Glomerular visceral epithelial cell (primary cell): ENCODE results near the gene NSMCE1.

Experiments used
- DNase-seq: peaks from one replicate; pipeline ENCODE4 v3.0.0-alpha.2; 2016; ENCODE audit errors: extremely low spot score

NSMCE1 gene

DNA sequence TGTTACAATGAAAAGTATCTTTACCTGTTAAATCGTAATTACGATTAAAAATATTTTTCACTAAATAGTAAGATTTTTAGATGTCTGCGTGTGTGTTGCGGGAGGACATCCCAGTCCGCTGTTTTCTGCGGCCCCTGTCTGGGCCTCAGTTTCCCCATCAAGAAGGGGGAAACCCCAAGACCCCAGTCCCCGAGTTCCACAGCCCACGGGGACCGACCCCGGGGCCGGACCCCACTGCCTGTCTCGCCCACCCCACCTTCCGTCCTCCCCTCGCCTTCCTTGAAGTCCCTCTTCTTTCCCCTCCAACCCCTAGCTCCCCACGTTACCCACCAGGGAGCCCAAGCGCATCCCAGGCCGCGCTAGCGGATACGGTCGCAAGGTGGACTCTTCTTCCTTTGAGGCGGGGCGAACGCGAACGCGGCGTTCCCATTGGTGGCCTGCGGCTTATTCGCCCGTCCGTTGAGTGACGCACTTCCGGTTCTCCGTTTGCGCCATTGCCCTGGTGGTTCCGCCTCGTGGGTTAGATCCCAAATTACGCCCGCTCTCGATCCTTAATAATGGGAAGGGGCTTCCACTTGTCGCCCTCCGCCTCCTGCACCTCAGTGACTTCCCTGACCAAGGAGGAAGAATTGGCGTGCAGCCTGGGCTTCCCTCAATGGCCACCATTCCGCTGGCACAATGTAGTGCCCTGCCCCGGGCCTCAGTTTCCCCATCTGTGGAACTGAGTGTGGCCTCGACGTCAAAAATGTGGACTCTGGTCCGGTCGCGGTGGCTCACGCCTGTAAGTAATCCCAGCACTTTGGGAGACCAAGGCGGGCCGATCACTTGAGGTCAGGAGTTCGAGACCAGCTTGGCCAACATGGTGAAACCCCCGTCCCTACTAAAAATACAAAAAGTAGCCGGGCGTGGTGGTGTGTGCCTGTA is at the start of gene NSMCE1:
NSMCE1 (minus strand) TSS at position 397 of the 924 bp plus-strand sequence. CDS start 11,202 bp downstream, outside the sequence.
- DNase-seq, result peak; percentile 93

DNA sequence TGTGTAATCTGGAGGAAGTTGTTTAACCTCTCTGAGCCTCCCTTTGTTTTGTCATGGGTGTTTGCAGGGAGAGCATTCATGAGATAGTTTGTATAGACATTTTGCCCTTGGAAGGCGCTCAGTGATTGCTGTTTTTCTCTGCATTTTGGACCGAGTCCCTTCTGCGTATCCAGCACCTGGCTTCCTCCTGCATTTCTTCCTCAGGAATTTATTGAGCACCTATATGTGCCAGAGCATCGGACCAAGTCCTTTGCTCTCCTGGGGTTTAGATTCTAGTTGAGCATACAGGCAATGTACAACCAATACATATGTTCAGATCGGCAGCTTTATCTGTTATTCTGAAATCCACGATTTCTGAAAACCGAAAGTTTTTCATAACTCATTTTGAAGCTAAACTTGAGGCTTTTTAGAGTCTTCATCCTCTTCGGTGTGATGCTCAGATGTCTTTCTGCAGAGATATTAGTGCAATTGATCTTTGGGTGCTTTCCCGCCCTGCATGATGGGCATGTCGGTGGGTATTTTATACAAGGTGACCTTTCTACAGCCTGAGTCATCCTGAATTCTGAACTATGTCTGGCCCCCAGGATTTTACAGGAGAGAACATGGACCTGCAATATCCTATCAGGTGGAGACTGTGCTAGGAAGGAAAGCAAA is 49.3 kb upstream of the NSMCE1 start:
- DNase-seq, result no peak

DNA sequence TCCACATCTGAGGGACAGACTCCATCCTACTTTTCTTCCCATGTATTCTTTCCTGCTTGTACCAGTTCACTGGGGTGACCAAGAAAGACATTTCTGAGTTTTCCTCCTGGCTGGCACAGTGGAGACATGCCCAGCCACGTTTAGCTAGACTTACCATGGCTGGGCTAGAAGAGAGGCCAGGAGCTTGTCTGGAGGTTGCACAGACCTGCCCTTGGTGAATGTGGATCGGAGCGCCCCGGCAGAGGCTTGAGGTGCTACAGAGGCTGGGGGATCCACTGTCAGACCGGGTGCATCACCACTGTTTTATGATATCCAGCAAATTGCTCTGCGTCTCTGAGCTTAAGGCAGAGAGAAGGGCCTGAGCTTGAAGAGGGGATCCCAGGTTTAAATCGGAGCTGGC is 48.7 kb upstream of the NSMCE1 start:
- no peak for DNase-seq

GRCh38 chr16:27316038-27316680 is 47.6 kb upstream of the NSMCE1 start:
- no peak for DNase-seq

DNA sequence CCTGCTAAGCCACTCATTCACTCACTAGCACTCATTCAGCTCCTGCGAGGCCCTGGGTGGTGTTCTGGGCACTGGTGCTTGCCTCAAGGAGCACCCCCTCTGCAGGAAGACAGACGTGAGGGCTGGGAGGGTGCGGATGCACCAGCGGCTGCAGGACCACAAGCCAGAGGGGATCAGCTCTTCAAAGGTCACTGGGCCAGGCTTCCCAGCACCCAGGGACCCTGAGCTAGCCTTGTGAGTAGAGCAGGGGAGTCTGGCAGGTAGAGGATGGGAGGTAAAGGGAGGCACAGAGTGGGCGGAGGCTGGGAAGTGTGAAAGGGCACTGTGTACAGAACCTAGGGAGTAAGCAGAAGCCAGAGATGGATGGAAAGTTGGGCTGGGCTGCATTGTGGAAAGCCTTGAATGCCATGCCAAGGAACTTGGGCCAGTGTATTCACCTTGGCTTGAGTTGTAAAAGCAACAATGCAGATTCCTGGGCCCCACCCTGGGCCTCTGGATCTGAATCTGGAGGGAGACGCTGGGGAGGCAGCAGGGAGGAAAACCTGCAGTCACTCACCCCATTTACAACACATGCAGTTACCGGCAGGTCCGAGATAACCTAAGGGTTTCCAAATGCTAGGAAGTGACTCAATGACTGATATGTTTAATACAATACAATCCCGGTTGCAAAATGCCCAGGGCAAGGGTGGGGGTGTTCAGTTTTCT is 46.9 kb upstream of the NSMCE1 start:
- DNase-seq, result peak; percentile 20

DNA sequence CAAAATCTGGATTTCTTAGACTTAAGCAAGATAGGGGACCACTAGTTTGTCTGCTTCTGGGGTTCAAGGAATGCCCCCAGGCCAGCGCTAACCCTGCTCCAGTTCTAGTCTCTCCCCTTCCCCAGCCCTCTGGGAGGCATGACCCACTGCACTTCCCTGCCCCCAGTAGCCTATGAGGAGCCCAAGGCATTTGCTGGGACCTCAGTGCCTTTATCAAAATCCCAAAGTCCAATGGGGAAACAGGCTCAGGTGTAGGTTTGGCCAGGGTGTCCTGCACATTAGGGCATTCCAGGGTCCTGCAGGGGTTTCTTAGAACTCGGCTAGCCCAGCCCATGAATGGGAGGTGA is 46.4 kb upstream of the NSMCE1 start:
- DNase-seq, result no peak

DNA sequence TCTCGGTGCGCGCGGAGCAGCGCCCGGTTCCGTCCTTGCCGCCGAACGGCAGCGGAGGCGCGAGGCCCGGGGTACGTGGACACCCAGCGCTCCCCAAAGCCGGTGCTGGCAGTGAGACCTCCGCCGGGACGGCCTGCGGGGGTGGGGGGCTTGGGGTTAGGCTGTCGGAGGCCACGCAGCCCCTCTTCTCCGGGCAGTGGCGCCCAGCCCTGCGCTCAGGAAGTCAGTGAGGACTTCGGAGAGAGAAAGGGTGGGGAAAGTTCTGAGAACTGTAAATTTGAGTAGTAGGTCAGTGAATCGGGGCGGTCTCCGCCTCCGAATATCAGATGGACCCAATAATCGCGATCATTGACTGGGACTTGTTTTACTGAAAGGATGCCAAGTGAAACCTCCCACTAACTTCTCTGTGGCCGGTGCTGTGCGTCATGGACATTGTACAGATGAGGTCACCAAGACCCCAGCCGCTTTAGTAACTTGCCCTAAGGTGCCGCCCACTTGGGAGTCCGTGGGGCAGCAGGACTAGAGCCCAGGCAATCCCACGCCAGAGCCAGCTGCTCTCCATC is 45.7 kb upstream of the NSMCE1 start:
- DNase-seq, result peak; percentile 69

GRCh38 chr16:27313422-27314160 is 45.0 kb upstream of the NSMCE1 start, which contains the start of gene IL4R:
TSS of gene IL4R (plus strand) at chr16:27313974. CDS start at chr16:27340204, 26,230 bp downstream.
- peak; percentile 80 for DNase-seq

DNA sequence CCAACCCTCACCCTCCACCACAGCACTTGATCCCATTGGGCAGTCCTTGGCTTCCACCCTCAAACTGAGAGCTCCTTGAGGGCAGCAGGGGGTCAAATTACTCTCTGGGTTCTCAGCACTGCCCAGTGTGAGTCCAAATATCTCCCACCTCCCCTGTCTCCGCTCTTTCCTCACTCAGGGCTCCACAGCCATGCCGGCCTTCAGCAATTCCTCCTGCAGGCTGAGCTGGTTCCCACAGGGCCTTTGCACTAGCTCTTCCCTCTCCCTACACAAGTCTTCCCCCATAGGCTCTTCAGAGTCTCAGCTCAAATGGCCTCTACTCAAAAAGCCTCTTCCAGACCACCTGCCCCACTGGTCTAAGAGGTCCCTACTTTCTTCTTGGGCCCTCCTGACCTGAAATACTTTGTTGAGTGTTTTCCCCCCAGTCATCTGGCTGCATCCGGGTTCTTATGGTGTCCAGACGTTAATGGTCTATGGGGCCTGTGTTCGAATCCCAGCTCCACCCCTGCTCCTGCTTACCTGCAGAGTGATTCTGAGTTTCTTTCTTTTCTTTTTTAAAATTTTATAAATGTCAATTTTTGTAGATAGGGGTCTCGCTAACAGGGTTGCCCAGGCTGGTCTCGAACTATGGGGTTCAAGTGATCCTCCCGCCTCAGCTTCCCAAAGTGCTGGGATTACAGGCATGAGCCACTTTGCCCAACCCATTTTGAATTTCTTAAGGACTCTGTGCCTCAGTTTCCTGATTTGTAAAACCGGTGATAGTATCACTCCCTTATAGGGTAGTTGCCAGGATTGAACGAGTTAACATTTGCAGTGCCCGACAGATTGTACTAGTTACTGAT is 44.2 kb upstream of the NSMCE1 start:
- no peak for DNase-seq

GRCh38 chr16:27311897-27312303 is 43.3 kb upstream of the NSMCE1 start:
- no peak for DNase-seq

DNA sequence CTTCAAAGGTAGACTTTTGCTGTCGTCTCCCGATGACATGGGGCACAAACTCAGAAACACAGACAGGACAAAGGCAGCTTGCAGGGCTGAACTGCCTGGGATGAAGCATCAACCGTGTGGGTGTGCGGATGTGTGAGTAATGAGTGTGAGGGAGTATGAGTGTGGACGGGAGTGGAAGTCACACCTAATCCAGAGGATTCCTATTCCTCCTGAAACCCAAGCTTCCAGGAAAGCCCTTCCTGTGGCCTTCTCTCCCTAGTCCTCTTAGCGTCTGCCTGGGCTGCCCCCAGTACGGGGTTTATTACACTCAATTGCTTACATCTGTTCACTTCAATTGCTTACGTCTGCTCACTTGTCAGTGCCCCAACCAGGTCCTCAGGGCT is 42.9 kb upstream of the NSMCE1 start:
- DNase-seq, result no peak

DNA sequence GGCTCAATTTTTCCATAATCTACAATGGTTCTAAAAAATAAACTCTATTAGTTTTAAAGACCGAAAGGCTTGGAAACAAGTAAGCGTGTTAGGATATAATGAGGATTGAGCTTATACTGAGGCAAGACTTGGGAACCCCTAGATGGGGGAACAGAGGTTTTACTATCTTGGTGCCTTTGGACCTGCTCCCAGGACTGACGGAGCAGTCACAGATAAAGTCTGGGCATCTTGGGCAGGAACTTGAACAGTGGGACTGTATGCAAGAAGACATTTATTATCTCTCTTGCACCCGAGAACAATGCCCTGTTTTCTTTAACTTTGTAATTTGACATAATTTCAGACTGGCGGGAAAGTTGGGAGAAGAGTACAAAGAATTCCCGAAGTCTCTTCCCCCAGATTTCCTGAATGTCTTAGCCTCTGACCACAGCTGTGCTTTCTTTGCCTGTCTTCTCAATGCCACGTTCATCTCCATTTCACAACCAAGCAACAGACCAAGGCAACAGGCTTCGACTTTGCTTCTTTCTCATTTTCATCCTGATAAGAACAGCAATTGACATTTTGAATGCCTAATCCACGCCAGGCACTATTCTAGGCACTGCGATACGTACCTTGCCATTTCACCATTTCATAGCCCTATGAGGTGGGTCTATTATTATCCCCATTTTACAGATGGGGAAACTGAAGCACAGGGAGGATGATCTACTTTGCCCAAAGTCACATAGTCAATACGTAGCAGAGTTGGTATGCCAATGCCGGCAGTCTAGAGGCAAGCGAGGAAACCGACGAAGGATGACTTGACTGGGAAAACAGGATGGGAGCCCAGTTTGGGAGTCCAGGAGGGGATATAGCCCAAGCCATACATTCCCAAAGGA is 42.2 kb upstream of the NSMCE1 start:
- DNase-seq, result no peak

- DNase-seq, result no peak
Measured at GRCh38 chr16:27308792-27309191, 40.2 kb upstream of the NSMCE1 start.

GRCh38 chr16:27305839-27306442 is 37.4 kb upstream of the NSMCE1 start:
- DNase-seq, result no peak

DNA sequence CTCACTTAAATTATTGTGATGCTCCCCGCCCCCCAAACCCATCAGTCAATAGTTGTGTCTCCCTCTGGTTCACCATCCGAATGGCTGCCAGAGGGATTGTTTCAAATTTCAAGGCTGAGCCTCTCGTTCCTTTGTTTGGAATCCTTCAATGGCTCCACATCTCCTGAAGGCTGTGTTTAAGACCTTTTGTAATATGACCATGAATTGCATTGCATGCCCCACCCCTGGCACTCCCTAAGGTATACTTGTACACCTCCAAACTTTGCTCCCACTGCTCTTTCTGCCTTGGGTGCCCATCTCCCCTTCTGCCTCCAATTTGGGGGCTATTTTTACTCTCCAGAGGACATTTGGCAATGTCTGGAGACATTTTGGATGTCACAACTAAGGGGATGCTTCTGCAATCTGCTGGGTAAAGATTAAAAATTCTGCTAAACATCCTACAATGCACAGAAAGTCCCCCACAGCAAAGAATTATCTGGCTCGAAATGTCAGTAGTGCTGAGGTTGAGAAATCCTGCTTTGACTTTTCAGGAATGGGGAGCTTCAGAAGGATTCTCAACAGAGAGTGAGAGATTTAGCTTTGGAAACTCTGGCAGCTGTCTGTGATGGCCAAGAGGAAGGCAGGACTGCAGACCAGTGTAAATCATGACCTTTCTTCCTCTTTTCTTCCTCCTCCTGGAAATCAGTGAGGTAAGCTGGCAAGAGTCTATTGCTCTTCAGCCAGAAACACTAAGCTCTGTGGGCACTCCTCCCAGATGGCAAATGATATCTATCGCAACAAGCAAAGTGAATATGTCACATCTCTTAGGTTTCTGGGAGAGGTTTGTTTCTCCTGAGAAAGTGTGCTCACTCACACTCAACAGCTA is 36.5 kb upstream of the NSMCE1 start:
- DNase-seq, result no peak

DNA sequence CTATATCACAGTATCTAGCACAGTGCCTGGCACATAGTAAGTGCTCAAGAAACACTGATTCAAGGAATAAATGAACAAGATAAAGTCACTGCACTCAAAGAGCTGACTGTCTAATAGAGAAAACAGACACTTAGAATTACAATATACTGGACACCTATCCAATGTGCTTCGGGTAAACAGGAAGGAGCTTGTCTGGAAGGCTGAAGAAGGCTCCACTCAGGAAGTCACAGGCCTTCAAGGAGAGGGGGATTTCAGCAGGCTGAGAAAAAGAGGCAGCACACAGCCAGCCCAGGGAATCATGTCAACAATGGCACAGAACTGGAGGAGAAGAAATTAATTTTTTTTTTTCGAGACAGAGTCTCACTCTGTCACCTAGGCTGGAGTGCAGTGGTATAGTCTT is 35.5 kb upstream of the NSMCE1 start:
- DNase-seq, result no peak

GRCh38 chr16:27303256-27304100 is 34.9 kb upstream of the NSMCE1 start:
- DNase-seq, result no peak
